H1 (cell line): Measurements from ENCODE around the gene SYNPO. TPM values are rescaled to one million over a fixed set of nuclear protein-coding genes. Genes with fewer than 3 reads are reported as not detected.

Experiments
- CTCF ChIA-PET: fragments of 300-600 bp; sonication (Branson Sonifier 250); formaldehyde crosslinking; loops from one replicate; lab custom pipeline; 2021; ENCODE audit not compliant: partially characterized antibody; lab: Charles Lee
- POLR2A ChIA-PET: fragments of 300-600 bp; sonication (Branson Sonifier 250); formaldehyde crosslinking; loops from one replicate; lab custom pipeline; 2021; ENCODE audit warnings: inconsistent platforms; ENCODE audit not compliant: partially characterized antibody; lab: Charles Lee
- DNase-seq, 2 experiments: peaks; one replicate each; pipeline versions ENCODE4 v3.0.0 to v3.0.0-alpha.2; 2010 to 2022; ENCODE audit warnings: low spot score in 2 of 2, low read depth in 1 of 2, mixed read lengths in 1 of 2
- FAIRE-seq: peaks from 2 replicates; lab custom pipeline; 2011; peaks lifted over from hg19 to GRCh38; lab: Jason Lieb, UNC
- H2AFZ ChIP-seq: 2 replicates; pipeline ENCODE4 v1.8.1; 2012; ENCODE audit warnings: low read length, inconsistent platforms
- H2AK5ac ChIP-seq: 2 replicates; pipeline ENCODE4 v1.6.1; 2013; ENCODE audit warnings: low read depth, low read length
- H2BK120ac ChIP-seq: replicated peaks from 2 replicates; pipeline ENCODE3; 2013; ENCODE audit warnings: low read depth, low read length, inconsistent platforms
- H2BK12ac ChIP-seq: 2 replicates; pipeline ENCODE4 v1.6.1; 2013; ENCODE audit warnings: low read depth, low read length
- H2BK15ac ChIP-seq: 2 replicates; pipeline ENCODE4 v1.6.1; 2013; ENCODE audit warnings: low read length
- H2BK20ac ChIP-seq: 2 replicates; pipeline ENCODE4 v1.6.1; 2013; ENCODE audit warnings: low read length
- H2BK5ac ChIP-seq: 2 replicates; pipeline ENCODE4 v1.6.1; 2013; ENCODE audit warnings: low read depth, low read length
- H3K14ac ChIP-seq: 2 replicates; pipeline ENCODE4 v1.6.1; 2013; ENCODE audit warnings: inconsistent platforms; ENCODE audit not compliant: insufficient read length
- H3K18ac ChIP-seq: 2 replicates; pipeline ENCODE4 v1.6.1; 2013; ENCODE audit warnings: low read length; ENCODE audit errors: extremely low read depth
- H3K23ac ChIP-seq: 2 replicates; pipeline ENCODE4 v1.6.1; 2013; ENCODE audit warnings: inconsistent platforms; ENCODE audit not compliant: insufficient read length
- H3K23me2 ChIP-seq: 2 replicates; pipeline ENCODE4 v1.6.1; 2013; ENCODE audit warnings: low read depth, low read length
- H3K27ac ChIP-seq: 2 replicates; pipeline ENCODE4 v1.6.1; 2011; ENCODE audit warnings: low read depth, low read length, inconsistent platforms
- H3K27me3 ChIP-seq, 4 experiments: replicated peaks in 1 of 4; 1 replicate in 1 of 4; 2 replicates in 3 of 4; pipeline versions ENCODE4 v1.6.1 to v1.8.1; 2011 to 2013; ENCODE audit warnings: low read length in 3 of 4, mild to moderate bottlenecking in 3 of 4, inconsistent platforms in 2 of 4, mixed read lengths in 2 of 4, moderate library complexity in 1 of 4; ENCODE audit not compliant: control insufficient read depth in 3 of 4, insufficient read depth in 3 of 4; ENCODE audit errors: extremely low read depth in 1 of 4
- H3K36me3 ChIP-seq, 4 experiments: 2 replicates each; pipeline versions ENCODE4 v1.6.1 to v1.8.1; 2011 to 2013; ENCODE audit warnings: mild to moderate bottlenecking in 4 of 4, low read length in 3 of 4, moderate library complexity in 2 of 4, control low read depth in 1 of 4, inconsistent platforms in 1 of 4; ENCODE audit not compliant: insufficient read depth in 4 of 4, control insufficient read depth in 2 of 4
- H3K4ac ChIP-seq: replicated peaks from 2 replicates; pipeline ENCODE3; 2013; ENCODE audit warnings: low read length, low read depth, mixed read lengths, inconsistent platforms; ENCODE audit not compliant: insufficient read length
- H3K4me1 ChIP-seq, 4 experiments: replicated peaks in 1 of 4; 1 replicate in 1 of 4; 2 replicates in 3 of 4; pipeline versions ENCODE4 v1.6.1 to v1.8.1; 2011 to 2013; ENCODE audit warnings: low read length in 3 of 4, inconsistent platforms in 2 of 4, mixed read lengths in 1 of 4; ENCODE audit not compliant: insufficient read depth in 4 of 4, control insufficient read depth in 3 of 4
- H3K4me2 ChIP-seq, 2 experiments: 2 replicates each; pipeline versions ENCODE4 v1.6.1 to v1.8.1; 2011 to 2013; ENCODE audit warnings: low read depth in 2 of 2, low read length in 2 of 2, control low read depth in 1 of 2, inconsistent platforms in 1 of 2, mild to moderate bottlenecking in 1 of 2; ENCODE audit not compliant: insufficient read depth in 1 of 2
- H3K4me3 ChIP-seq, 4 experiments: fragments of 200-600, 300-600 bp in 1 of 4; sonication (generic), shearing (Covaris generic), sonication (Bioruptor Twin) in 1 of 4; 2 replicates each; pipeline versions ENCODE4 v1.5.1 to v1.8.1; 2011 to 2016; ENCODE audit warnings: low read length in 4 of 4, low read depth in 3 of 4, control low read depth in 2 of 4, inconsistent platforms in 2 of 4, mild to moderate bottlenecking in 2 of 4, mixed read lengths in 1 of 4, moderate library complexity in 1 of 4; ENCODE audit not compliant: insufficient read depth in 2 of 4; ENCODE audit errors: extremely low read depth in 1 of 4
- H3K56ac ChIP-seq: replicated peaks from 2 replicates; pipeline ENCODE3; 2013; ENCODE audit warnings: low read depth, mild to moderate bottlenecking, mixed read lengths, low read length, inconsistent platforms; ENCODE audit not compliant: insufficient read length
- H3K79me1 ChIP-seq: 2 replicates; pipeline ENCODE4 v1.6.1; 2013; ENCODE audit warnings: low read depth, low read length, control low read depth
- H3K79me2 ChIP-seq, 2 experiments: 2 replicates each; pipeline versions ENCODE4 v1.6.1 to v1.8.1; 2012 to 2013; ENCODE audit warnings: low read length in 2 of 2, mild to moderate bottlenecking in 2 of 2, inconsistent platforms in 1 of 2; ENCODE audit not compliant: insufficient read depth in 2 of 2, control insufficient read depth in 1 of 2
- H3K9ac ChIP-seq, 4 experiments: replicated peaks in 1 of 4; 1 replicate in 1 of 4; 2 replicates in 3 of 4; pipeline versions ENCODE4 v1.6.1 to v1.8.1; 2011 to 2013; ENCODE audit warnings: low read depth in 3 of 4, low read length in 3 of 4, control low read depth in 2 of 4, mild to moderate bottlenecking in 2 of 4, moderate library complexity in 2 of 4, inconsistent platforms in 1 of 4; ENCODE audit errors: extremely low read depth in 1 of 4
- H3K9me3 ChIP-seq, 2 experiments: 2 replicates each; pipeline versions ENCODE4 v1.6.1 to v1.8.1; 2012 to 2013; ENCODE audit warnings: mild to moderate bottlenecking in 2 of 2, moderate library complexity in 2 of 2, control low read depth in 1 of 2, inconsistent platforms in 1 of 2, low read depth in 1 of 2, low read length in 1 of 2, mixed read lengths in 1 of 2; ENCODE audit not compliant: insufficient read depth in 2 of 2
- H4K20me1 ChIP-seq, 2 experiments: replicated peaks in 1 of 2; 2 replicates each; pipeline versions ENCODE3 to v1.8.1; 2011 to 2013; ENCODE audit warnings: inconsistent platforms in 2 of 2, low read length in 2 of 2, mild to moderate bottlenecking in 1 of 2; ENCODE audit not compliant: insufficient read depth in 2 of 2, control insufficient read depth in 1 of 2
- H4K5ac ChIP-seq: 2 replicates; pipeline ENCODE4 v1.6.1; 2013; ENCODE audit warnings: low read length, low read depth, mixed read lengths, inconsistent platforms; ENCODE audit not compliant: insufficient read length
- H4K8ac ChIP-seq: 2 replicates; pipeline ENCODE4 v1.8.0; 2013; ENCODE audit warnings: mild to moderate bottlenecking, moderate library complexity, low read length, inconsistent platforms; ENCODE audit not compliant: insufficient read depth; ENCODE audit errors: extremely low read depth
- H4K91ac ChIP-seq: replicated peaks from 2 replicates; pipeline ENCODE3; 2013; ENCODE audit warnings: low read length, mixed read lengths, inconsistent platforms; ENCODE audit not compliant: insufficient read length
- CBX5 ChIP-seq: fragments of 300-800, 300-1000 bp; sonication (generic); IDR thresholded peaks from 2 replicates; pipeline ENCODE4 v1.7.1; 2016; ENCODE audit warnings: antibody characterized with exemption, low read length, low read depth
- MAX ChIP-seq: IDR thresholded peaks from 2 replicates; pipeline ENCODE4 v1.6.1; 2012; ENCODE audit warnings: inconsistent platforms
- NRF1 ChIP-seq: IDR thresholded peaks from 2 replicates; pipeline ENCODE4 v1.6.1; 2011; ENCODE audit warnings: mild to moderate bottlenecking, low read depth, low read length, improper control_type of control experiment
- TBP ChIP-seq: IDR thresholded peaks from 2 replicates; pipeline ENCODE4 v1.6.1; 2011; ENCODE audit warnings: low read depth, low read length, improper control_type of control experiment
- WGBS, 2 experiments: shearing (Covaris generic) in 1 of 2; methylation state at CpG; one replicate each; pipeline versions ENCODE4 v1.1.6 to v1.1.7; 2013 to 2015; ENCODE audit warnings: low lambda C conversion rate in 2 of 2, mixed read lengths in 2 of 2, inconsistent platforms in 1 of 2, low coverage in 1 of 2, missing lambda C conversion rate in 1 of 2; ENCODE audit not compliant: insufficient replicate concordance in 2 of 2, insufficient coverage in 1 of 2, insufficient read length in 1 of 2; ENCODE audit errors: extremely low coverage in 1 of 2, missing lambda C conversion rate in 1 of 2; 5-methylcytosine and 5-hydroxymethylcytosine counted together
- polyA plus RNA-seq, 7 experiments: library from polyadenylated mRNA; depleted of rRNA in 3 of 7; stranded (reverse) in 5 of 7; unstranded in 2 of 7; fragments of >200 nt in 5 of 7; fragments of 200-250 nt in 2 of 7; gene quantifications; 1 replicate in 5 of 7; 2 replicates in 1 of 7; 4 replicates in 1 of 7; pipeline versions ENCODE4 v1.2.1 to v1.2.3, GENCODE V29; 2011 to 2013; ENCODE audit warnings: missing spikeins in 2 of 7, mixed read lengths in 2 of 7
- total RNA-seq: library from RNA; stranded (reverse); fragmentation: NEBNext Ultra II Directional; extraction: Animal tissue kit (Norgen Biotek cat#: 25700); gene quantifications from 2 replicates; pipeline ENCODE4 v1.2.1, GENCODE V29; 2021

SYNPO gene
- total and polyA plus RNA-seq, 2 of the 8 experiments (the other 6 are each of a cell fraction or from before 2014, with no cell fraction given): 2.3 TPM

GRCh38 chr5:150661086-150661485, 20.6 kb downstream of the SYNPO start, which contains the start of gene MYOZ3:
Gene MYOZ3 (plus strand): TSS chr5:150661251. CDS start chr5:150662942, 1,691 bp downstream.
- Histone ChIP-seq H2AK5ac (no peak within 1 kb of the TSS), H3K56ac (no peak within 1 kb of the TSS), H3K14ac (no peak within 1 kb of the TSS), H3K27ac (no peak within 1 kb of the TSS), H4K20me1 (peaks cover 0 to 2% of the 10 kb centered on the region in 2 experiments), H3K4me3 (no peak within 1 kb of the TSS), H3K79me2 (no peaks in the 10 kb centered on the region), H4K8ac (no peak within 1 kb of the TSS; the same call in 1 of the 2 replicates), H3K4ac (no peak within 1 kb of the TSS), H2AFZ (peak within 1 kb of the TSS; percentile 36), H3K79me1 (no peaks in the 10 kb centered on the region), H3K18ac (no peak within 1 kb of the TSS), H4K91ac (no peak within 1 kb of the TSS), H2BK20ac (no peak within 1 kb of the TSS), H3K9me3 (no peaks in the 10 kb centered on the region), H3K23me2 (peaks cover 2% of the 10 kb centered on the region; the same call in 1 of the 2 replicates), H3K23ac (no peak within 1 kb of the TSS), H2BK12ac (no peak within 1 kb of the TSS), H3K4me1 (peaks cover 0 to 11% (median 2%) of the 10 kb centered on the region in 4 experiments; a peak in 4 of 7 replicates), H3K36me3 (no peaks in the 10 kb centered on the region), H4K5ac (no peak within 1 kb of the TSS), H3K27me3 (no peaks in the 10 kb centered on the region; a peak in 1 of 7 replicates), H2BK120ac (no peak within 1 kb of the TSS), H3K4me2 (peak within 1 kb of the TSS; percentile 14 to 15; a peak in 1 of 4 replicates), H2BK5ac (no peak within 1 kb of the TSS), H3K9ac (no peak within 1 kb of the TSS), H2BK15ac (no peak within 1 kb of the TSS; the same call in 1 of the 2 replicates)
- FAIRE-seq (no peak), DNase-seq (no peak)
- 77% methylated on average over 7 of the region's 7 CpGs; no CpG with 5 or more reads in 1 of the 2 experiments for WGBS, 2 experiments
- POLR2A ChIA-PET: interaction anchor here (0.9 to 8.2 kb wide), 9 partner anchors 9 to 211 kb away, joined by 3 to 70 read pairs (median 4); partner anchors contain the start of genes RBM22 and RPS14
- no peak for TF ChIP-seq MAX
- TF ChIP-seq CBX5: no peak
- TF ChIP-seq TBP: no peak
- TF ChIP-seq NRF1: no peak
- CTCF ChIA-PET: interaction anchor here (0.6 to 20.1 kb wide), 12 partner anchors 10 to 211 kb away, joined by 3 to 303 read pairs (median 4); partner anchors contain the start of gene SYNPO
